HEK293 (cell line): ENCODE measurements around the gene TMPRSS4.

Experiments used
- CTCF ChIA-PET: fragments of 350-600 bp; formaldehyde crosslinking; extraction: SDS; loops from one replicate; lab custom pipeline; 2021; ENCODE audit warnings: antibody characterized with exemption; lab: Yijun Ruan, JAX
- POLR2A ChIA-PET: fragments of 300-600 bp; formaldehyde crosslinking; extraction: SDS; loops from one replicate; lab custom pipeline; 2020; ENCODE audit warnings: antibody characterized with exemption, inconsistent platforms; lab: Yijun Ruan, JAX
- H3K27ac ChIP-seq: fragments of 200-500 bp; sonication (Bioruptor generic); 2 replicates; pipeline ENCODE4 v1.5.1; 2014; ENCODE audit warnings: low read depth, low read length, control low read depth, inconsistent platforms; ENCODE audit errors: extremely low read depth
- H3K36me3 ChIP-seq, 2 experiments: fragments of 200-500 bp in 1 of 2; sonication (Bioruptor generic) in 1 of 2; 1 replicate in 1 of 2; 2 replicates in 1 of 2; pipeline ENCODE4 v1.5.1; 2014 to 2017; ENCODE audit warnings: inconsistent platforms in 2 of 2, low read length in 2 of 2; ENCODE audit not compliant: control insufficient read depth in 2 of 2, insufficient read depth in 1 of 2
- H3K4me1 ChIP-seq: fragments of 200-500 bp; sonication (Bioruptor generic); 2 replicates; pipeline ENCODE4 v1.5.1; 2014; ENCODE audit warnings: mild to moderate bottlenecking, low read length, inconsistent platforms; ENCODE audit not compliant: control insufficient read depth, insufficient read depth
- H3K4me3 ChIP-seq: 2 replicates; pipeline ENCODE4 v1.5.1; 2011; ENCODE audit warnings: low read depth, mild to moderate bottlenecking, control low read depth, low read length, moderate library complexity
- H3K9me3 ChIP-seq: fragments of 200-500 bp; sonication (Bioruptor generic); 2 replicates; pipeline ENCODE4 v1.5.1; 2014; ENCODE audit warnings: low read depth, low read length, inconsistent platforms; ENCODE audit not compliant: control insufficient read depth, insufficient read depth
- ATF2 ChIP-seq: fragments of 450-650 bp; formaldehyde crosslinking; IDR thresholded peaks from 2 replicates; pipeline ENCODE4 v1.5.1; 2016; ENCODE audit warnings: missing biosample characterization, missing genetic modification characterization, low read depth
- BCL11A ChIP-seq: fragments of 450-650 bp; formaldehyde crosslinking; IDR thresholded peaks from 2 replicates; pipeline ENCODE4 v1.5.1; 2016; ENCODE audit warnings: low read depth, missing biosample characterization, missing genetic modification characterization
- BCL11B ChIP-seq: fragments of 450-650 bp; formaldehyde crosslinking; IDR thresholded peaks from 2 replicates; pipeline ENCODE4 v1.5.1; 2016; ENCODE audit warnings: low read depth, missing biosample characterization, missing genetic modification characterization
- CTCF ChIP-seq: fragments of 450-650 bp; formaldehyde crosslinking; IDR thresholded peaks from 2 replicates; pipeline ENCODE4 v1.5.1; 2016; ENCODE audit warnings: missing biosample characterization, missing genetic modification characterization
- GLIS2 ChIP-seq: fragments of 450-650 bp; formaldehyde crosslinking; IDR thresholded peaks from 2 replicates; pipeline ENCODE4 v1.5.1; 2016; ENCODE audit warnings: missing biosample characterization, missing genetic modification characterization
- INSM2 ChIP-seq: fragments of 450-650 bp; formaldehyde crosslinking; IDR thresholded peaks from 2 replicates; pipeline ENCODE4 v1.5.1; 2016; ENCODE audit warnings: missing biosample characterization, missing genetic modification characterization
- PRDM6 ChIP-seq: fragments of 450-650 bp; formaldehyde crosslinking; IDR thresholded peaks from 2 replicates; pipeline ENCODE4 v1.5.1; 2017; ENCODE audit warnings: missing biosample characterization, missing genetic modification characterization
- ZNF18 ChIP-seq: fragments of 450-650 bp; formaldehyde crosslinking; IDR thresholded peaks from 2 replicates; pipeline ENCODE4 v1.5.1; 2016; ENCODE audit warnings: missing biosample characterization, missing genetic modification characterization
- ZNF26 ChIP-seq: fragments of 450-650 bp; formaldehyde crosslinking; IDR thresholded peaks from 2 replicates; pipeline ENCODE4 v1.5.1; 2016; ENCODE audit warnings: missing biosample characterization, missing genetic modification characterization
- ZNF274 ChIP-seq, 2 experiments: fragments of 200-500 bp in 1 of 2; fragments of 450-650 bp in 1 of 2; sonication (Bioruptor generic) in 1 of 2; formaldehyde crosslinking in 1 of 2; IDR thresholded peaks; 2 replicates each; pipeline versions ENCODE4 v1.5.1 to v1.6.1; 2014 to 2016; ENCODE audit warnings: borderline replicate concordance in 1 of 2, inconsistent platforms in 1 of 2, low read length in 1 of 2, missing biosample characterization in 1 of 2, missing genetic modification characterization in 1 of 2
- ZNF311 ChIP-seq: fragments of 450-650 bp; formaldehyde crosslinking; IDR thresholded peaks from 2 replicates; pipeline ENCODE4 v1.5.1; 2017; ENCODE audit warnings: missing biosample characterization, missing genetic modification characterization, borderline replicate concordance
- ZNF514 ChIP-seq: fragments of 450-650 bp; formaldehyde crosslinking; IDR thresholded peaks from 2 replicates; pipeline ENCODE4 v1.5.1; 2016; ENCODE audit warnings: missing biosample characterization, missing genetic modification characterization
- ZNF585B ChIP-seq: fragments of 450-650 bp; formaldehyde crosslinking; IDR thresholded peaks from 2 replicates; pipeline ENCODE4 v1.5.1; 2016; ENCODE audit warnings: missing biosample characterization, missing genetic modification characterization
- ZNF596 ChIP-seq: fragments of 450-650 bp; IDR thresholded peaks from 2 replicates; pipeline ENCODE4 v1.5.0; 2018; ENCODE audit warnings: missing biosample characterization, mild to moderate bottlenecking, missing genetic modification characterization, moderate library complexity
- ZNF600 ChIP-seq: fragments of 450-650 bp; formaldehyde crosslinking; IDR thresholded peaks from 2 replicates; pipeline ENCODE4 v1.5.1; 2016; ENCODE audit warnings: missing biosample characterization, missing genetic modification characterization
- ZNF658 ChIP-seq: fragments of 450-650 bp; formaldehyde crosslinking; IDR thresholded peaks from 2 replicates; pipeline ENCODE4; 2016; ENCODE audit warnings: missing biosample characterization, missing genetic modification characterization
- ZNF830 ChIP-seq: fragments of 450-650 bp; IDR thresholded peaks from 2 replicates; pipeline ENCODE4 v1.5.0; 2018; ENCODE audit warnings: missing biosample characterization, missing genetic modification characterization, low read depth, mild to moderate bottlenecking, moderate library complexity
- ZNF843 ChIP-seq: fragments of 450-650 bp; formaldehyde crosslinking; IDR thresholded peaks from 2 replicates; pipeline ENCODE4 v1.5.1; 2016; ENCODE audit warnings: missing biosample characterization, missing genetic modification characterization

The TMPRSS4 gene

GRCh38 chr11:118136341-118136740, 59.5 kb downstream of the TMPRSS4 start:
- TF ChIP-seq ZNF274 (IDR thresholded peaks at IDR 0.05; ENCODE audit: low read length) (no peak), ZNF274 (tag by site-specific recombination; IDR thresholded peaks at IDR 0.05; ENCODE audit: borderline replicate concordance) (no peak), ZNF830 (tag by site-specific recombination) (no peak), INSM2 (tag by site-specific recombination) (no peak), GLIS2 (no peak), ZNF26 (no peak), CTCF (no peak), ZNF311 (tag by site-specific recombination) (no peak), ZNF658 (no peak)
- ChIA-PET POLR2A (no interaction called here), CTCF (interaction anchor here (2.3 kb wide), 1 partner anchor 8 kb away, joined by 6 read pairs; no protein-coding TSS in a partner anchor)
- Histone ChIP-seq H3K4me3 (no peak overlapping the region), H3K4me1 (no peaks in the 10 kb centered on the region), H3K9me3 (no peaks in the 10 kb centered on the region), H3K27ac (no peak overlapping the region), H3K36me3 (no peaks in the 10 kb centered on the region)

GRCh38 chr11:118136801-118137200, 59.9 kb downstream of the TMPRSS4 start:
- POLR2A ChIA-PET: no interaction called here
- Histone ChIP-seq H3K27ac (no peak overlapping the region), H3K9me3 (no peaks in the 10 kb centered on the region), H3K36me3 (no peaks in the 10 kb centered on the region), H3K4me3 (no peak overlapping the region), H3K4me1 (no peaks in the 10 kb centered on the region)
- CTCF ChIA-PET: interaction anchor here (2.3 kb wide), 1 partner anchor 8 kb away, joined by 6 read pairs; no protein-coding TSS in a partner anchor
- TF ChIP-seq ZNF585B (tag by site-specific recombination) (no peak), BCL11B (tag by site-specific recombination) (no peak), ZNF843 (tag by site-specific recombination) (no peak), BCL11A (tag by site-specific recombination) (no peak), ZNF596 (tag by site-specific recombination) (no peak), PRDM6 (tag by site-specific recombination) (no peak), ZNF514 (tag by site-specific recombination) (no peak), ZNF600 (tag by site-specific recombination) (no peak), ATF2 (tag by site-specific recombination) (no peak), ZNF18 (no peak)
